HepG2 (cell line): Measurements from ENCODE around the gene SLC15A3. TPM values are rescaled to one million over a fixed set of nuclear protein-coding genes. Genes with fewer than 3 reads are reported as not detected.
A peak's percentile ranks its signal among the peaks of the same experiment; 100 is the strongest.

Source experiments
- ASH2L ChIP-seq: fragments of 300-600, 200-600 bp; sonication (generic); IDR thresholded peaks from 2 replicates; pipeline ENCODE4 v1.7.0; 2017; ENCODE audit warnings: low read depth, mild to moderate bottlenecking, moderate library complexity, mixed read lengths, low read length; ENCODE audit not compliant: insufficient read length
- ATF5 ChIP-seq: sonication (generic); formaldehyde crosslinking; IDR thresholded peaks from 2 replicates; pipeline ENCODE4 v1.4.0; 2020; ENCODE audit warnings: mild to moderate bottlenecking, low read depth, missing genetic modification reagents
- EHMT2 ChIP-seq: fragments of 200-600 bp; sonication (generic); IDR thresholded peaks from 2 replicates; pipeline ENCODE4 v1.7.0; 2017; ENCODE audit warnings: antibody characterized with exemption, low read depth, low read length, borderline replicate concordance
- HIVEP1 ChIP-seq: sonication (generic); formaldehyde crosslinking; IDR thresholded peaks from 2 replicates; pipeline ENCODE4 v1.4.0; 2020; ENCODE audit warnings: mild to moderate bottlenecking, missing genetic modification reagents
- HMGA1 ChIP-seq: sonication (generic); formaldehyde crosslinking; conservative IDR thresholded peaks from 2 replicates; pipeline ENCODE4 v1.4.0; 2020; ENCODE audit warnings: missing genetic modification reagents
- NCOR1 ChIP-seq: fragments of 200-600 bp; sonication (generic); IDR thresholded peaks from 2 replicates; pipeline ENCODE4 v1.7.0; 2017; ENCODE audit warnings: antibody characterized with exemption, low read length, borderline replicate concordance
- NFKB2 ChIP-seq: sonication (generic); formaldehyde crosslinking; IDR thresholded peaks from 2 replicates; pipeline ENCODE4 v1.4.0; 2020; ENCODE audit warnings: missing genetic modification reagents, borderline replicate concordance
- PAX8 ChIP-seq: sonication (generic); formaldehyde crosslinking; IDR thresholded peaks from 2 replicates; pipeline ENCODE4 v1.8.0; 2022; ENCODE audit warnings: mild to moderate bottlenecking, missing genetic modification reagents, borderline replicate concordance
- POLR2AphosphoS5 ChIP-seq: IDR thresholded peaks from 2 replicates; pipeline ENCODE4 v1.6.1; 2012; ENCODE audit warnings: low read depth, low read length
- PREB ChIP-seq: sonication (generic); formaldehyde crosslinking; IDR thresholded peaks from 2 replicates; pipeline ENCODE4 v1.4.0; 2020; ENCODE audit warnings: missing genetic modification reagents
- SNAPC5 ChIP-seq: sonication (generic); formaldehyde crosslinking; IDR thresholded peaks from 2 replicates; pipeline ENCODE4 v1.8.1; 2023; ENCODE audit warnings: mild to moderate bottlenecking, missing genetic modification reagents, borderline replicate concordance
- TFE3 ChIP-seq: IDR thresholded peaks from 2 replicates; pipeline ENCODE4 v1.6.1; 2016
- ZBTB20 ChIP-seq: sonication (generic); formaldehyde crosslinking; IDR thresholded peaks from 2 replicates; pipeline ENCODE4 v1.8.1; 2023; ENCODE audit warnings: missing genetic modification reagents, low read depth, mild to moderate bottlenecking, borderline replicate concordance
- ZFP36 ChIP-seq: fragments of 150-350 bp; IDR thresholded peaks from 2 replicates; pipeline ENCODE4 v1.6.1; 2018; ENCODE audit warnings: borderline replicate concordance, low read length, low read depth; ENCODE audit not compliant: partially characterized antibody
- ZIK1 ChIP-seq: sonication (generic); formaldehyde crosslinking; IDR thresholded peaks from 2 replicates; pipeline ENCODE4 v1.5.0; 2020; ENCODE audit warnings: mild to moderate bottlenecking, low read depth, missing genetic modification reagents, borderline replicate concordance
- ZMYM2 ChIP-seq: sonication (generic); formaldehyde crosslinking; IDR thresholded peaks from 2 replicates; pipeline ENCODE4 v1.8.0; 2022; ENCODE audit warnings: mild to moderate bottlenecking, missing genetic modification reagents
- ZNF33B ChIP-seq: sonication (generic); formaldehyde crosslinking; IDR thresholded peaks from 2 replicates; pipeline ENCODE4 v1.5.1; 2020; ENCODE audit warnings: mild to moderate bottlenecking, missing genetic modification reagents
- ZNF34 ChIP-seq: sonication (generic); formaldehyde crosslinking; IDR thresholded peaks from 2 replicates; pipeline ENCODE4 v1.4.0; 2020; ENCODE audit warnings: mild to moderate bottlenecking, missing genetic modification reagents, borderline replicate concordance
- ZNF451 ChIP-seq: sonication (generic); formaldehyde crosslinking; IDR thresholded peaks from 2 replicates; pipeline ENCODE4 v1.5.0; 2020; ENCODE audit warnings: mild to moderate bottlenecking, missing genetic modification reagents
- ZNF546 ChIP-seq: sonication (generic); formaldehyde crosslinking; conservative IDR thresholded peaks from 2 replicates; pipeline ENCODE4 v1.8.1; 2023; ENCODE audit warnings: mild to moderate bottlenecking, missing genetic modification reagents
- ZNF564 ChIP-seq: sonication (generic); formaldehyde crosslinking; IDR thresholded peaks from 2 replicates; pipeline ENCODE4 v1.8.1; 2023; ENCODE audit warnings: mild to moderate bottlenecking, missing genetic modification reagents
- ZNF800 ChIP-seq: sonication (generic); formaldehyde crosslinking; IDR thresholded peaks from 2 replicates; pipeline ENCODE4 v1.4.0; 2020; ENCODE audit warnings: missing genetic modification reagents
- polyA plus RNA-seq, 8 experiments: library from polyadenylated mRNA; depleted of rRNA in 3 of 8; stranded (reverse) in 7 of 8; unstranded in 1 of 8; fragments of >200 nt; fragmentation: Illumina TruSeq in 4 of 8; extraction: Trizol in 4 of 8; gene quantifications; 2 replicates each; pipeline versions ENCODE4 v1.2.1 to v1.2.3, GENCODE V29; 2011 to 2016; ENCODE audit warnings: low read depth in 4 of 8, missing spikeins in 1 of 8, mixed read lengths in 1 of 8; ENCODE audit not compliant: insufficient read depth in 1 of 8
- total RNA-seq, 5 experiments: library from RNA; depleted of rRNA; stranded (reverse); fragments of >200 nt; fragmentation: Illumina TruSeq; extraction: Trizol; gene quantifications; 2 replicates each; pipeline ENCODE4 v1.2.3, GENCODE V29; 2016; ENCODE audit warnings: low read depth in 1 of 5

SLC15A3 gene
- total and polyA plus RNA-seq, 2 of the 13 experiments (the other 11 are each of a cell fraction or from before 2014, with no cell fraction given), result 0.45 to 0.77 TPM

GRCh38 chr11:60924110-60924905, 27.7 kb downstream of the SLC15A3 start, which contains the start of gene TMEM132A (continued):
- no peak for TF ChIP-seq ZIK1 (CRISPR knock-in tag)
- TF ChIP-seq TFE3, result 0 out of 2 replicates have a peak, but pooled peaks have one; percentile 57
- peak; percentile 30; the same call in 1 of the 2 replicates for TF ChIP-seq ZNF800 (CRISPR knock-in tag)
- TF ChIP-seq NFKB2 (CRISPR knock-in tag), result no peak
- TF ChIP-seq SNAPC5 (CRISPR knock-in tag), result no peak
- TF ChIP-seq ZNF34, result 0 out of 2 replicates have a peak, but pooled peaks have one; percentile 56
- 0 out of 2 replicates have a peak, but pooled peaks have one; percentile 52 for TF ChIP-seq ZNF564 (CRISPR knock-in tag)
- TF ChIP-seq PREB (CRISPR knock-in tag), result no peak
- no peak for TF ChIP-seq ZNF33B (CRISPR knock-in tag)
- TF ChIP-seq HIVEP1 (CRISPR knock-in tag), result peak; percentile 10; the same call in 1 of the 2 replicates
- TF ChIP-seq NCOR1, result no peak
- TF ChIP-seq ZNF451 (CRISPR knock-in tag), result no peak
- no peak for TF ChIP-seq ZMYM2 (CRISPR knock-in tag)
- TF ChIP-seq ASH2L, result peak; percentile 43
- TF ChIP-seq PAX8 (CRISPR knock-in tag), result no peak
- TF ChIP-seq ATF5 (CRISPR knock-in tag), result no peak
- no peak for TF ChIP-seq EHMT2
- TF ChIP-seq HMGA1 (CRISPR knock-in tag), result no peak
- TF ChIP-seq POLR2AphosphoS5, result no peak
- 0 out of 2 replicates have a peak, but pooled peaks have one; percentile 45 for TF ChIP-seq ZNF546 (CRISPR knock-in tag)
- TF ChIP-seq ZBTB20 (CRISPR knock-in tag), result no peak
- no peak for TF ChIP-seq ZFP36
